Measurements from ENCODE around the gene APH1A. TPM values are rescaled to one million over a fixed set of nuclear protein-coding genes. Genes with fewer than 3 reads are reported as not detected.

APH1A gene
- total RNA-seq, 1 experiment from 2014 or later, result 109 TPM

- Histone ChIP-seq H3K27me3 (ENCODE audit: insufficient read depth, low read length) (no peaks in the 10 kb centered on the region), H3K4me1 (ENCODE audit: control insufficient read depth in 1 of 2, insufficient read depth in 2 of 2, low read length in 2 of 2) (peaks cover 30 to 61% of the 10 kb centered on the region in 2 experiments), H3K9me3 (ENCODE audit: control insufficient read depth in 1 of 2, insufficient read depth in 1 of 2, low read depth in 1 of 2, low read length in 2 of 2) (no peaks in the 10 kb centered on the region), H4K20me1 (ENCODE audit: insufficient read depth) (no peaks in the 10 kb centered on the region), H3K36me3 (ENCODE audit: control insufficient read depth in 1 of 2, insufficient read depth in 2 of 2, low read length in 2 of 2) (no peaks in the 10 kb centered on the region), H3K9ac (ENCODE audit: low read length) (0 out of 2 replicates have a peak overlapping the region, but pooled peaks have one; percentile 42), H3K4me3 (replicated peaks in 1 of 2; ENCODE audit: low read depth in 1 of 2, low read length in 2 of 2) (no peak overlapping the region; a peak in 1 of 4 replicates), H3K4me2 (ENCODE audit: low read length) (peak overlapping the region; percentile 76), H3K79me2 (ENCODE audit: insufficient read depth, low read length) (no peaks in the 10 kb centered on the region), H2AFZ (ENCODE audit: low read depth, low read length, poor library complexity, severe bottlenecking) (no peak overlapping the region), H3K9me2 (ENCODE audit: insufficient read depth) (no peaks in the 10 kb centered on the region), H3K27ac (ENCODE audit: low read depth, low read length) (peak overlapping the region; percentile 70; the same call in 1 of the 2 replicates)
- CTCF ChIA-PET, result interaction anchor here (0.8 to 1.2 kb wide), 3 partner anchors 14 to 273 kb away, joined by 3 to 5 read pairs (median 3); no protein-coding TSS in a partner anchor
- RAD21 ChIA-PET (ENCODE audit: low non-redundant PET in 1 of 2, low total read pairs in 2 of 2, uncharacterized antibody in 2 of 2, unreplicated experiment in 2 of 2), result no interaction called here
- ATAC-seq, result no peak
- intact Hi-C loops (cut with micrococcal nuclease), result loop anchor here (5.0 to 10.0 kb wide), 5 partner anchors 63 to 738 kb away; partner anchors contain the start of gene PRPF3
- no TSS peak for BruUV-seq (replicated peaks)
- TF ChIP-seq SRF (IDR thresholded peaks at IDR 0.05; ENCODE audit: low read depth) (no peak), CTCF (IDR thresholded peaks at IDR 0.05 in 2 of 3, conservative IDR thresholded peaks at IDR 0.05 in 1 of 3; ENCODE audit: borderline replicate concordance in 1 of 3, insufficient read depth in 1 of 3, low read depth in 2 of 3, low read length in 2 of 3) (no peak), TCF7L2 (IDR thresholded peaks at IDR 0.05; ENCODE audit: borderline replicate concordance, extremely low read depth, insufficient read depth, insufficient read length) (no peak), ELF1 (IDR thresholded peaks at IDR 0.05; ENCODE audit: borderline replicate concordance, low read depth) (no peak), CBX3 (IDR thresholded peaks at IDR 0.05; ENCODE audit: low read depth) (no peak), SIN3A (IDR thresholded peaks at IDR 0.05; ENCODE audit: low read depth) (no peak), CEBPB (IDR thresholded peaks at IDR 0.05; ENCODE audit: low read depth) (no peak)
- DNase-seq (ENCODE audit: low read depth, low spot score), result no peak
- POLR2A ChIA-PET, result interaction anchor here (1.6 kb wide), 1 partner anchor 274 kb away, joined by 3 read pairs; no protein-coding TSS in a partner anchor
These were observed 9.6 kb downstream of the APH1A start for GRCh38 chr1:150259217-150259616.
